ENCODE results near the gene TOB1. TPM values are rescaled to one million over a fixed set of nuclear protein-coding genes. Genes with fewer than 3 reads are reported as not detected.

Gene TOB1
- total RNA-seq, 1 experiment from 2014 or later, result 31.6 TPM

GRCh38 chr17:50879086-50879485, 12.9 kb upstream of the TOB1 start:
- no peak for DNase-seq
- Histone ChIP-seq H2BK5ac (ENCODE audit: insufficient read length, low read length) (no peak overlapping the region), H3K14ac (ENCODE audit: insufficient read depth, low read length) (no peak overlapping the region), H3K18ac (ENCODE audit: insufficient read length, low read depth, low read length) (no peak overlapping the region), H2BK120ac (ENCODE audit: low read depth, low read length, poor library complexity, severe bottlenecking) (no peak overlapping the region), H3K27me3 (ENCODE audit: insufficient read depth, low read length) (no peaks in the 10 kb centered on the region), H3K79me2 (ENCODE audit: insufficient read depth, low read length) (no peaks in the 10 kb centered on the region), H3K9ac (ENCODE audit: extremely low read depth, insufficient read length, low read length) (no peak overlapping the region), H4K8ac (replicated peaks; ENCODE audit: insufficient read length, low read depth, low read length) (no peak overlapping the region), H4K91ac (ENCODE audit: insufficient read length, low read depth, low read length) (no peak overlapping the region), H2BK20ac (ENCODE audit: low read depth, low read length, poor library complexity, severe bottlenecking) (no peak overlapping the region), H4K5ac (ENCODE audit: insufficient read length, low read depth, low read length) (no peak overlapping the region), H2AK5ac (ENCODE audit: insufficient read length, low read length) (no peak overlapping the region), H3K79me1 (ENCODE audit: insufficient read depth, low read depth, low read length, poor library complexity, severe bottlenecking) (no peaks in the 10 kb centered on the region), H3K9me3 (ENCODE audit: control insufficient read depth, low read depth, low read length) (no peaks in the 10 kb centered on the region), H3T11ph (ENCODE audit: low read length) (no peak overlapping the region), H3K4me2 (ENCODE audit: insufficient read depth, insufficient read length, low read length) (no peak overlapping the region), H3K4ac (ENCODE audit: low read depth, low read length) (no peak overlapping the region), H4K20me1 (ENCODE audit: control insufficient read depth, insufficient read depth, insufficient read length) (no peaks in the 10 kb centered on the region), H3K23me2 (ENCODE audit: insufficient read length, low read depth, low read length, poor library complexity, severe bottlenecking) (no peaks in the 10 kb centered on the region), H3K4me1 (ENCODE audit: insufficient read depth, low read length) (no peaks in the 10 kb centered on the region), H3K27ac (ENCODE audit: insufficient read length, low read depth, low read length) (no peak overlapping the region), H3K56ac (ENCODE audit: insufficient read length, low read depth, low read length) (no peak overlapping the region), H3K23ac (ENCODE audit: insufficient read length, low read depth, low read length) (no peak overlapping the region), H2AFZ (ENCODE audit: low read length) (no peak overlapping the region), H2BK15ac (ENCODE audit: low read depth, low read length) (no peak overlapping the region), H2BK12ac (ENCODE audit: insufficient read length, low read depth, low read length) (no peak overlapping the region)
- Mint-ChIP-seq H3K9me3 (peaks cover 4 to 5% of the 10 kb centered on the region in 2 experiments), H3K27me3 (ENCODE audit: low read depth) (no peaks in the 10 kb centered on the region; the same call in 1 of the 2 replicates), H3K27ac (no peak overlapping the region), H3K4me3 (no peak overlapping the region), H3K4me1 (peaks cover 6 to 8% of the 10 kb centered on the region in 2 experiments; a peak in 3 of 4 replicates), H3K36me3 (ENCODE audit: insufficient read depth in 1 of 3, low read depth in 3 of 3) (peaks cover 0 to 4% (median 0%) of the 10 kb centered on the region in 3 experiments; a peak in 3 of 7 replicates)
- TF ChIP-seq, protein P1, sequence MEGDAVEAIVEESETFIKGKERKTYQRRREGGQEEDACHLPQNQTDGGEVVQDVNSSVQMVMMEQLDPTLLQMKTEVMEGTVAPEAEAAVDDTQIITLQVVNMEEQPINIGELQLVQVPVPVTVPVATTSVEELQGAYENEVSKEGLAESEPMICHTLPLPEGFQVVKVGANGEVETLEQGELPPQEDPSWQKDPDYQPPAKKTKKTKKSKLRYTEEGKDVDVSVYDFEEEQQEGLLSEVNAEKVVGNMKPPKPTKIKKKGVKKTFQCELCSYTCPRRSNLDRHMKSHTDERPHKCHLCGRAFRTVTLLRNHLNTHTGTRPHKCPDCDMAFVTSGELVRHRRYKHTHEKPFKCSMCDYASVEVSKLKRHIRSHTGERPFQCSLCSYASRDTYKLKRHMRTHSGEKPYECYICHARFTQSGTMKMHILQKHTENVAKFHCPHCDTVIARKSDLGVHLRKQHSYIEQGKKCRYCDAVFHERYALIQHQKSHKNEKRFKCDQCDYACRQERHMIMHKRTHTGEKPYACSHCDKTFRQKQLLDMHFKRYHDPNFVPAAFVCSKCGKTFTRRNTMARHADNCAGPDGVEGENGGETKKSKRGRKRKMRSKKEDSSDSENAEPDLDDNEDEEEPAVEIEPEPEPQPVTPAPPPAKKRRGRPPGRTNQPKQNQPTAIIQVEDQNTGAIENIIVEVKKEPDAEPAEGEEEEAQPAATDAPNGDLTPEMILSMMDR (conservative IDR thresholded peaks at IDR 0.05), result no peak
- WGBS (ENCODE audit: extremely low coverage, insufficient read length, low lambda C conversion rate), result no CpG with 5 or more reads among the region's 5 CpGs

Data from H9 (cell line).